Retinal pigment epithelial cell (primary cell): Measurements from ENCODE around the gene INSC.
A peak's percentile ranks its signal among the peaks of the same experiment; 100 is the strongest.
"Not testable (repeated sequence)": the region's sequence is repeated elsewhere in the genome, so short reads cannot be mapped to it uniquely, and the experiment has no call there.

Source experiments
- DNase-seq: peaks from one replicate; pipeline ENCODE4 v3.0.0-alpha.2; 2010; ENCODE audit warnings: low read depth
- H3K4me3 ChIP-seq: 2 replicates; pipeline ENCODE4 v1.5.1; 2011; ENCODE audit warnings: mild to moderate bottlenecking, low read length, control low read depth, moderate library complexity
- TF ChIP-seq, protein P1 (sequence below): conservative IDR thresholded peaks from 2 replicates; pipeline ENCODE4 v1.5.1; 2011; ENCODE audit warnings: low read depth, low read length, control low read depth, inconsistent platforms

Gene INSC, protein sequence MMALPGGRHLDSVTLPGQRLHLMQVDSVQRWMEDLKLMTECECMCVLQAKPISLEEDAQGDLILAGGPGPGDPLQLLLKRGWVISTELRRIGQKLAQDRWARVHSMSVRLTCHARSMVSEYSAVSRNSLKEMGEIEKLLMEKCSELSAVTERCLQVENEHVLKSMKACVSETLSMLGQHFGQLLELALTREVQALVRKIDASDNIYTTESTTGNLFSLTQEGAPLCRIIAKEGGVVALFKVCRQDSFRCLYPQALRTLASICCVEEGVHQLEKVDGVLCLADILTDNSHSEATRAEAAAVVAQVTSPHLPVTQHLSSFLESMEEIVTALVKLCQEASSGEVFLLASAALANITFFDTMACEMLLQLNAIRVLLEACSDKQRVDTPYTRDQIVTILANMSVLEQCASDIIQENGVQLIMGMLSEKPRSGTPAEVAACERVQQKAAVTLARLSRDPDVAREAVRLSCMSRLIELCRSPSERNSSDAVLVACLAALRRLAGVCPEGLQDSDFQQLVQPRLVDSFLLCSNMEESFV

DNA sequence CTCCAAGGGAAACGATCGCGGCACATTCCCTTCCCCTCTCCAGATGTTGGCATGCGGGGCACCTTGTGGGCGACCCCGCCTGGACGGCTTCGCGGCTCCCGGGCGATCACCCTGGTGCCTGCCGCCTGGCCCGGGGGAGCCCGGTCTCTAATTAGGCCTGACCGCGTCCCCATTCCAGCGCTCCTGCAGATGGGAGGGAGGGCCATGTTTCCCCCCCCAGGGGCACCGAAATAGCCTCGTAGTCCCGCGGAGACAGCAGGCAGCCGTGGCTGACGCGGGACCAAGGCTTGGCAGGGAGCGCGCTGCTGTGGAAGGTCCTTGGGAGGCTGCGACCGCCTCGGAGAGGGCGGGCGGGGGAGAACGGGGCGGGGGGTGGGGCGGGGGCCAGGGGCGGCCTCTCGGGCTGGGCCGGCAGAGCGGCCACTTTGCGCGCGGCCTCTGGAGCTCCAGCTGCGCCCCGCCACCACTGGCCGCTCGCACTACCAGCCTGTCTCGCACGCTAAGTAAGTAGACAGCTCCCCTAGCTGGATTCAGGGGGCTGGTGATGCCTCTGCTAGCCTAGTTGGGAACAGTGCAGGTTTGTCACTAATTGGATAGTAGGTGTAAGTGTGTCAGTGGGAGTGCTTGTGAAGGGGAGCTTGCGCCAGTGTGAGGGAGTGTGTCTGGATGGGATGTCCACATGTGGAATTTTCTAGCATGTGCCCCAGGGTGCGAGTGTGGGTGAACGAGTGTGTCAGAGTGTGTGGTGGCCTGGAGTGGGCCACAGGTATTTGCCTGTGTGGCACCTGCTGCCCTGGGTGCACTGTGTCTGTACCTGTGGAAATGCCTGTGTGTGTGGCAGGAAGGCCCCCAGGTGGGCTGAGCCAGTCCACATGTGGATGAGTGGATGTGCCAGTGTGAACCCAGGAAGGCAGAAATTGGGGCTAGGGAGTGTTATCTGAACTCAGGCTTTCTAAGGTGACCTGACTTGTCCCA is at the start of gene INSC:
Gene INSC (plus strand): TSS at position 423 of the 975 bp plus-strand sequence. CDS start 34,252 bp downstream, outside the sequence.
- peak within 1 kb of the TSS; percentile 35 for H3K4me3 ChIP-seq
- TF ChIP-seq, protein P1, sequence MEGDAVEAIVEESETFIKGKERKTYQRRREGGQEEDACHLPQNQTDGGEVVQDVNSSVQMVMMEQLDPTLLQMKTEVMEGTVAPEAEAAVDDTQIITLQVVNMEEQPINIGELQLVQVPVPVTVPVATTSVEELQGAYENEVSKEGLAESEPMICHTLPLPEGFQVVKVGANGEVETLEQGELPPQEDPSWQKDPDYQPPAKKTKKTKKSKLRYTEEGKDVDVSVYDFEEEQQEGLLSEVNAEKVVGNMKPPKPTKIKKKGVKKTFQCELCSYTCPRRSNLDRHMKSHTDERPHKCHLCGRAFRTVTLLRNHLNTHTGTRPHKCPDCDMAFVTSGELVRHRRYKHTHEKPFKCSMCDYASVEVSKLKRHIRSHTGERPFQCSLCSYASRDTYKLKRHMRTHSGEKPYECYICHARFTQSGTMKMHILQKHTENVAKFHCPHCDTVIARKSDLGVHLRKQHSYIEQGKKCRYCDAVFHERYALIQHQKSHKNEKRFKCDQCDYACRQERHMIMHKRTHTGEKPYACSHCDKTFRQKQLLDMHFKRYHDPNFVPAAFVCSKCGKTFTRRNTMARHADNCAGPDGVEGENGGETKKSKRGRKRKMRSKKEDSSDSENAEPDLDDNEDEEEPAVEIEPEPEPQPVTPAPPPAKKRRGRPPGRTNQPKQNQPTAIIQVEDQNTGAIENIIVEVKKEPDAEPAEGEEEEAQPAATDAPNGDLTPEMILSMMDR, result peak; percentile 5
- no peak for DNase-seq

DNA sequence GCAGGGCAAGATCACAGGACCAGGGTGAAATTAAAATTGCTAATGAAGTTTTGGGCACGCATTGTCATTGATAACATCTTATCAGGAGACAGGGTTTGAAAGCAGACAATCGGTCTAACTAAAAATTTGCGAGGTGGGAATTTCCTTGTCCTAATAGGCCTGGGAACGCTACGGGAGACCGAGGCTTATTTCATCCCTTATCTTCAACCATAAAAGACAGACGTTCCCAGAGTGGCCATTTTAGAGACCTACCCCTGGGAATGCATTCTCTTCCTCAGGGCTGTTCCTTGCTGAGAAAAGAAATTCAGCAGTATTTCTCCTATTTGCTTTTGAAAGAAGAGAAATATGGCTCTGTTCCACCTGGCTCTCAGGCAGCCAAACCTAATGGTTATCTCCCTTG is 45.0 kb upstream of the INSC start:
- DNase-seq, H3K4me3 ChIP-seq: not testable (repeated sequence)

DNA sequence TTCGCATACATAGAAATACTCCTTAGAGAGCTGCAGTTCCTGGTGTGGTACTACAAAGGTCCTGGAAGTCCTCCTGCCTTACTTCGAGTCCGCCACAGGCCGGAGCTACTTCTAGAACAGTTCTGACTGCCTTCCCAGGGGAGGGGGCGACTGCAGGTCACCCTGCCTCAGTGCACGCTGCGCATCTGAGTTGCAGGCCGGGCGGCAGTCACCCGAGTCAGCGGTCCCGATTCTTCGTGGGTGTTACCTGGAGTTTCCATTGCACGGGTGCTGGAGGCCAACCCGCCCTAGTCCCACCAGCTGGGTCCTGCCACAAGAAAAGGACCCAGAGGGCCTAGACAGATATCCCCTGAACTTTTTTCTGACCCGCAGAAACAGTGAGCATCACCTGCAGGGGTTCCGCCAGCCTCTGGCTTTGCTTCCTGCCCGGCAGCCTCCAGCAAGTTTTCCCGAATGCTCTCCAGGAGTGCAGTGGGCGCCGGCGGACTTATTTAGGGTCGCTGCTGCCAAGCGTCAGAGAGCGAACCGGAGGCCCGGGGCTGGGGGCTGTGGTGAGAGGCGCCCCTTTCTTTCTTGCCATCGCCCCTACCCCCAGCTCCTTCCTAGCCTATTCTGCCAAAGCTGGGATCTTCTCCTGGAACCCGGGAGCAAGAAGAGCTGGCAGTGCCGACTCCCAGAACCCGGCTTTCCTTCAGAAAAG is 43.0 kb upstream of the INSC start:
- no peak overlapping the region for H3K4me3 ChIP-seq
- TF ChIP-seq, protein P1, result no peak
- no peak for DNase-seq

DNA sequence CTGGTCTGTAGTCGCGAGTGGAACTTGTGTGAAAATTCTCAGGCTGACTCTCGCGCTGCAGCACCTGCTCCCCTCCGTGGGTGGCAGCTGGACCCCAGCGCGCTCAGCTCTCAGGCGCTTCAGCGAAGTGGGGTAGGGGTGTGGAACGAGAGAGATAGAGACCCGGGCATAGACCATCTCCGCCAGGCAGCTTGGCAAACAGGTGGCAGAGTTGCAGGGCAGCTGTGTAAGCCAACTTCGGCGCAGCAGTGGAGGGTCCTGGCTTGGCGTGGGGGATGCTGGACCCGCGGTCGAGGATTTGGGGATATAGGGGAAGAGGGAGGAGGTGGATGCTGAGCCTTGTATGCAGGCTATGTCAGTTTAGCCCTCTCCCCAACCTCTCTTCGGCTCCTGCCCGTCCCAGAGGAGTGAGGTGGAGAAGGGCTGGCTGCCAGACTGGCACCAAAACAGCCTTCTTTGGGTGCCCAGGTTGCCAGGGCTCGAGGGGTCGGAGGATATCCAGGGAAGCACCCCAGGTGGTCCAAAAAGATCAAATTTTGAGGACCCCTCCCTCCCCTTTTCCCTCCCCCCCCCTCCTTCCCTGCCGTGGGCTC is 42.1 kb upstream of the INSC start:
- no peak for DNase-seq
- TF ChIP-seq, protein P1, result no peak
- no peak overlapping the region for H3K4me3 ChIP-seq

DNA sequence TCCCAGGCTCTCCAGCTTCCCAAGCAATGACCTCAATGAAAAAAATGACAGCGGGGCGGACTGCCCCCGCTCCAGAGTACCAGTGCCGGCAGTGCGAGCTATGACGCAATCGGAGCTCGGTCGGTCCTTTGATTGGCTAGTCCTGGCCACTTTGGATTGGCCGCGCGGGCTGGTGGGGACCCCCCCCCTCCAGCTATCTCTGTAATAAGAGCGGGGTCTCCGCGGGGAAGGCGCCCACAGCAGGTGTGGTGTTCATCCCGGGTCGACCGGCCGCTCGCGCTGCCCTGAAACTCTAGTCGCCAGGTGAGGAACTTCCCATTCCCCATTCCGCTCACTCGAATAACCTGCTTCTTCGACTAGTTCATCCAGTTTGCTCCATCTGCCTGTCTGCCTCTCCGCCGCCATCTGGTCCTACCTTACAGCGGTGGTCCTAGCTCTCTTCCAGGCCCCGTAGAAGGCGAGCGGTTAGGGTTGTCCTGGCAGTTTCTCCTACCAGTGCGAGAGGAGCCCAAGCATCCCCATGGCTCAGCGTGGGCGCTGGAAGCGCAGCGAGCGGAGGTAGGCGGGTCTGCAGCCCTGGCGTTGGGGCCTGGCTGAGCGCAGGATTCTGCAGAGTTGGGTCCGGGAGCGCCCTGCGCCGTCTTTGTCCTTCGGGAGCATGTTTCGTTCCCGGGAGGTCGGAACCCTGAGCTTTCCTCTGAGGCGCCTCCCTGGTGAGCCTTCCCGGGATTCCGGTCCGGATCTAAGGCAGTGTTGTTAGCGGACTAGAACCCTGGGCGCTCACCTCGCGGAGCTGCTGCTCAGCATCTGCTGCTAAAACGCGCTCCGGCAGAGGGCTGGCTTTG is 41.1 kb upstream of the INSC start, which contains the start of gene CALCB:
Gene CALCB (plus strand): TSS at position 233 of the 845 bp plus-strand sequence. CDS start 1,126 bp downstream, outside the sequence.
- TF ChIP-seq, protein P1, result no peak
- DNase-seq, result no peak
- peak within 1 kb of the TSS; percentile 43 for H3K4me3 ChIP-seq

DNA sequence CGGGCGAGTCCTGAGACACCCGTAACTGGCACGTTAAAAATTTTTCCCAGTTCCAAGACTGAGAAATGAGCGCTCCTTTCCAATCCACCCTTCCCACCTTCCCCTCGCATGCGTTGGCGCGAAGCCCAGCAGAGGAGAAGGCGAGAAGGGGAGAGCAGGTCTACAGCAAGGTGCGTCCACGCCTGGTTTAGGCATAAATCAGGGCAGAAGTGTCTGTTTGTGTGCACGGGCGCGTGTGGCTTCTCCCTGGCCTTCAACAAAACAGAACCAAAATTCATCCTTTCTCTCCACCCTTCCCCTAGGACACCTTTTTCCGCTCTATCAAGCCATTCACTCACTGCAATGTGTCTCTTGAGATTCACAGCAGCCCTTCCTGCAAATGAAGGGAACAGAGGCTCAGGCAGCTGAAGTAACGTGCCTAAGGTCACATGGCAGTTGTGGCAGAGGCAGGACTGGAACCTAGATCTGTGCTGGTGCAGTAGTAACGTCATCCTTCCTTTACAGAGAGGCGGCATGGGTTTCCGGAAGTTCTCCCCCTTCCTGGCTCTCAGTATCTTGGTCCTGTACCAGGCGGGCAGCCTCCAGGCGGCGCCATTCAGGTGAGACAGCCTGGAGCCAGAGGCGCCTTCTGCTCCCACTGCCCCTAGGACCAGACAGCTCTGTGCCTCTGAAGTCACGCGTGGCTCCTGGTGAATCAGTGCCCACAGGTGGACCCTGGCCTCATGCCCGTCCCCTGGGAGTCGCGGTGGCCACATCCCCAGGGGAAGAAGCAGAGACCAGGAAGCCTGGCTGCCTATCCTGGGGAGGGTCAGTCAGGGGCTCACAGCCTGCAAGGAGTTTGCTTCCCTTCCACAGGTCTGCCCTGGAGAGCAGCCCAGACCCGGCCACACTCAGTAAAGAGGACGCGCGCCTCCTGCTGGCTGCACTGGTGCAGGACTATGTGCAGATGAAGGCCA is 40.2 kb upstream of the INSC start:
- peak overlapping the region; percentile 43 for H3K4me3 ChIP-seq
- peak; percentile 34 for DNase-seq
- TF ChIP-seq, protein P1, result peak; percentile 91
